BE2C (cell line): ENCODE results near the gene CMYA5.
"Not testable (repeated sequence)": the region's sequence is repeated elsewhere in the genome, so short reads cannot be mapped to it uniquely, and the experiment has no call there.

ENCODE experiments used
- DNase-seq: peaks from one replicate; pipeline ENCODE4 v3.0.0-alpha.2; 2020
- H3K27me3 ChIP-seq: fragments of 250-450 bp; sonication (Bioruptor Pico); 2 replicates; pipeline ENCODE4 v1.5.1; 2020; ENCODE audit warnings: mild to moderate bottlenecking
- H3K36me3 ChIP-seq: fragments of 250-450 bp; sonication (Bioruptor Pico); 2 replicates; pipeline ENCODE4 v1.5.1; 2020; ENCODE audit warnings: mild to moderate bottlenecking
- H3K4me1 ChIP-seq: fragments of 250-450 bp; sonication (Bioruptor Pico); 2 replicates; pipeline ENCODE4 v1.5.1; 2020
- H3K4me3 ChIP-seq: 2 replicates; pipeline ENCODE4 v1.5.1; 2011; ENCODE audit warnings: low read depth, low read length
- H3K9me3 ChIP-seq: fragments of 250-450 bp; sonication (Bioruptor Pico); 2 replicates; pipeline ENCODE4 v1.5.1; 2020
- CTCF ChIP-seq: IDR thresholded peaks from 2 replicates; pipeline ENCODE4 v1.5.1; 2012; ENCODE audit warnings: mild to moderate bottlenecking, low read depth, low read length

The CMYA5 gene

GRCh38 chr5:79663212-79663611, 26.4 kb upstream of the CMYA5 start:
- H3K4me3 ChIP-seq = no peak overlapping the region
- TF ChIP-seq CTCF = no peak
- H3K27me3 ChIP-seq = no peaks in the 10 kb centered on the region
- no peaks in the 10 kb centered on the region for H3K4me1 ChIP-seq
- no peaks in the 10 kb centered on the region for H3K9me3 ChIP-seq
- no peaks in the 10 kb centered on the region for H3K36me3 ChIP-seq
- DNase-seq = no peak

GRCh38 chr5:79666758-79667157, 22.9 kb upstream of the CMYA5 start:
- Histone ChIP-seq H3K4me1 (no peaks in the 10 kb centered on the region), H3K36me3 (peaks cover 13% of the 10 kb centered on the region), H3K27me3 (no peaks in the 10 kb centered on the region)

GRCh38 chr5:79672392-79672791, 17.2 kb upstream of the CMYA5 start:
- Histone ChIP-seq H3K36me3 (peaks cover 13% of the 10 kb centered on the region), H3K4me1 (no peaks in the 10 kb centered on the region), H3K4me3 (no peak overlapping the region), H3K27me3 (no peaks in the 10 kb centered on the region), H3K9me3 (no peaks in the 10 kb centered on the region)
- no peak for TF ChIP-seq CTCF
- no peak for DNase-seq

More at GRCh38 chr5:79666758-79667157, 22.9 kb upstream of the CMYA5 start:
- no peak for DNase-seq
- Histone ChIP-seq H3K4me3 (no peak overlapping the region), H3K9me3 (no peaks in the 10 kb centered on the region)
- TF ChIP-seq CTCF = no peak

GRCh38 chr5:79676354-79676753, 13.3 kb upstream of the CMYA5 start:
- not testable (repeated sequence) for H3K4me3 ChIP-seq, DNase-seq, H3K4me1 ChIP-seq, H3K36me3 ChIP-seq, H3K27me3 ChIP-seq, H3K9me3 ChIP-seq

- H3K36me3 ChIP-seq = peaks cover 16% of the 10 kb centered on the region
- not testable (repeated sequence) for H3K4me3 ChIP-seq, H3K27me3 ChIP-seq, H3K9me3 ChIP-seq, DNase-seq, H3K4me1 ChIP-seq
These were observed 7.5 kb upstream of the CMYA5 start for GRCh38 chr5:79682102-79682501.

GRCh38 chr5:79684782-79685181, 4.9 kb upstream of the CMYA5 start:
- H3K36me3 ChIP-seq = peaks cover 16% of the 10 kb centered on the region
- TF ChIP-seq CTCF = no peak
- no peak overlapping the region for H3K4me3 ChIP-seq
- no peaks in the 10 kb centered on the region; the same call in 1 of the 2 replicates for H3K4me1 ChIP-seq
- no peaks in the 10 kb centered on the region for H3K27me3 ChIP-seq
- H3K9me3 ChIP-seq = no peaks in the 10 kb centered on the region
- DNase-seq = no peak

- H3K4me3 ChIP-seq = no peak overlapping the region
- DNase-seq = no peak
- H3K9me3 ChIP-seq = no peaks in the 10 kb centered on the region
- no peaks in the 10 kb centered on the region for H3K27me3 ChIP-seq
- no peaks in the 10 kb centered on the region; the same call in 1 of the 2 replicates for H3K4me1 ChIP-seq
- H3K36me3 ChIP-seq = peaks cover 16% of the 10 kb centered on the region
- TF ChIP-seq CTCF = no peak
These were observed 4.0 kb upstream of the CMYA5 start for GRCh38 chr5:79685627-79686026.
